Measurements from ENCODE around the gene NDUFS3. TPM values are rescaled to one million over a fixed set of nuclear protein-coding genes. Genes with fewer than 3 reads are reported as not detected.

NDUFS3 gene
- total and polyA plus RNA-seq, 10 of the 15 experiments (the other 5 are each of a cell fraction or from before 2014, with no cell fraction given) = 22.3 to 217 (median 125) TPM

GRCh38 chr11:47578524-47579494 lies at the start of gene NDUFS3, which contains the start of gene KBTBD4 (continued):
- no peak for TF ChIP-seq ZBTB4 (CRISPR knock-in tag; IDR thresholded peaks at IDR 0.05)
- peak in 1 of 2 experiments; percentile 53; a peak in 1 of 4 replicates for TF ChIP-seq EP300 (IDR thresholded peaks at IDR 0.05; ENCODE audit: borderline replicate concordance in 1 of 2, control insufficient read depth in 1 of 2, low read depth in 2 of 2, low read length in 2 of 2)
- TF ChIP-seq KAT2A (conservative IDR thresholded peaks at IDR 0.05; ENCODE audit: control insufficient read depth, low read depth, low read length) = no peak
- peak; percentile 98 for TF ChIP-seq POLR2A (IDR thresholded peaks at IDR 0.05; ENCODE audit: low read depth, low read length)
- 0 out of 2 replicates have a peak, but pooled peaks have one; percentile 66 for TF ChIP-seq HDGF (IDR thresholded peaks at IDR 0.05)
- no peak for TF ChIP-seq NR2C2 (IDR thresholded peaks at IDR 0.05; ENCODE audit: borderline replicate concordance, control insufficient read depth, insufficient read length, low read depth)
- peak; percentile 36; the same call in 1 of the 2 replicates for TF ChIP-seq NR2F1 (conservative IDR thresholded peaks at IDR 0.05)
- peak; percentile 96 for TF ChIP-seq SIN3A (IDR thresholded peaks at IDR 0.05; ENCODE audit: low read depth, low read length)
- TF ChIP-seq SMARCA5 (IDR thresholded peaks at IDR 0.05) = peak; percentile 84
- peak; percentile 83 for TF ChIP-seq FOXK2 (IDR thresholded peaks at IDR 0.05)
- no peak for TF ChIP-seq ZNF384 (IDR thresholded peaks at IDR 0.05; ENCODE audit: borderline replicate concordance, low read depth, low read length)
- TF ChIP-seq E4F1 (IDR thresholded peaks at IDR 0.05; ENCODE audit: borderline replicate concordance, partially characterized antibody) = peak; percentile 81
- TF ChIP-seq TARDBP (IDR thresholded peaks at IDR 0.05; ENCODE audit: borderline replicate concordance) = peak; percentile 97
- peak; percentile 19; the same call in 1 of the 2 replicates for TF ChIP-seq RAD21 (IDR thresholded peaks at IDR 0.05; ENCODE audit: insufficient read depth, low read depth, low read length)
- no peak for TF ChIP-seq JUNB (IDR thresholded peaks at IDR 0.05)
- peak; percentile 98 for TF ChIP-seq WRNIP1 (IDR thresholded peaks at IDR 0.05; ENCODE audit: borderline replicate concordance, low read depth, low read length)
- TF ChIP-seq POU2F2 (IDR thresholded peaks at IDR 0.05; ENCODE audit: borderline replicate concordance, low read depth, low read length) = peak; percentile 95
- peak; percentile 54 for TF ChIP-seq PBX3 (IDR thresholded peaks at IDR 0.05; ENCODE audit: insufficient replicate concordance, low read depth, low read length)
- no peak for TF ChIP-seq ZNF24 (IDR thresholded peaks at IDR 0.05)
- peak; percentile 89 for TF ChIP-seq TCF12 (IDR thresholded peaks at IDR 0.05; ENCODE audit: low read depth, low read length)
- peak; percentile 93 for TF ChIP-seq CHD2 (IDR thresholded peaks at IDR 0.05; ENCODE audit: borderline replicate concordance, low read depth, low read length)
- TF ChIP-seq MAX (IDR thresholded peaks at IDR 0.05; ENCODE audit: low read depth, low read length) = peak; percentile 69; the same call in 1 of the 2 replicates
- 0 out of 2 replicates have a peak, but pooled peaks have one; percentile 51 for TF ChIP-seq HDAC2 (IDR thresholded peaks at IDR 0.05)
